Neural crest cell (in vitro differentiated cells): Measurements from ENCODE around the gene PTPN14. TPM values are rescaled to one million over a fixed set of nuclear protein-coding genes. Genes with fewer than 3 reads are reported as not detected.

Source experiments
- DNase-seq: peaks from one replicate; pipeline ENCODE4 v3.0.0; 2021; ENCODE audit warnings: low read depth, mixed read lengths, low spot score
- H3K27ac Mint-ChIP-seq: one replicate; pipeline ENCODE4 v1.8.0; 2021; ENCODE audit warnings: mild to moderate bottlenecking, mixed read lengths; ENCODE audit not compliant: unreplicated experiment
- H3K27me3 Mint-ChIP-seq: 2 replicates; pipeline ENCODE4 v1.8.0; 2021; ENCODE audit warnings: low read depth, mild to moderate bottlenecking, mixed read lengths
- H3K36me3 Mint-ChIP-seq: 2 replicates; pipeline ENCODE4 v1.8.0; 2021; ENCODE audit warnings: low read depth, mild to moderate bottlenecking, mixed read lengths
- H3K4me1 Mint-ChIP-seq: 2 replicates; pipeline ENCODE4 v1.8.0; 2021; ENCODE audit warnings: mixed read lengths
- H3K4me3 Mint-ChIP-seq: one replicate; pipeline ENCODE4 v1.8.0; 2021; ENCODE audit warnings: mild to moderate bottlenecking, mixed read lengths
- H3K9me3 Mint-ChIP-seq: 2 replicates; pipeline ENCODE4 v1.8.0; 2021; ENCODE audit warnings: mixed read lengths
- total RNA-seq: library from RNA; stranded (reverse); gene quantifications from 2 replicates; pipeline ENCODE4 v1.2.1, GENCODE V29; 2021
- TF ChIP-seq, protein P1 (sequence below): fragments of 200-600 bp; sonication (generic); conservative IDR thresholded peaks from 2 replicates; pipeline ENCODE4 v1.5.0; 2021; ENCODE audit warnings: antibody characterized with exemption, mild to moderate bottlenecking

The PTPN14 gene
- total RNA-seq, 1 donor from 2014 or later = 21.4 TPM

DNA sequence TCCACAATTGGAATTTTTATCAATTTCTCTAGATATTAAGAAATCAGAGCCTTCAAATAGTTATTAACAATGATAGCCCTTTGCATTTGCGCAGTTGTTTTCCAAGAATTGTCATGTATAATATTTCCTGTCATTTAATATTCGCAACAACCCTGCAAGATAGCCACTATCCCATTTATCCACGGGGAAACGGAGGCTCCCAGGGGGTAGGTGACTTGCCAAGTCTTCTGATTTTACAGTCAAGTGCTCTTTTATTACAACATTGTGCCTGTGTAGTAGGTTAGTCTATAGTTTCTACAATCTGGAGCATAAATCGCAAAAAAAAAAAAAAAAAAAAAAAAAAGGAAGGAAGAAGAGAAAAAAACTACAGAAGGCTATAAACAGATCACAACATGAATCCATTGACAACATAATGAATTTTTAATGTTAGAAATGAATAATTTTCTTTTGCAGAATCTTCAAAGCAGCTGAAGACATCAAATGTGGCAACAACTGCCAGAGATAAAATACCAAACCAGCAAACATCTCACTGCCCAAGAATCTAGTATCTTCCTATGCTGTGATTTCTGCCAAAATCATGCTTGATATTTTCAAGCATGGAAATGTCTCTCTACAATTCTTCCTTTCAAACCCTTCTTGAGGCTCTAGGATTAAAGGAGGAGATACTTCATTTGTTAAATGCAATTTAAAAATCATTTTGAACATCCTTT, 125.5 kb downstream of the PTPN14 start:
- Mint-ChIP-seq H3K27me3 (no peaks in the 10 kb centered on the region), H3K4me3 (no peak overlapping the region), H3K9me3 (no peaks in the 10 kb centered on the region), H3K27ac (no peak overlapping the region), H3K36me3 (no peaks in the 10 kb centered on the region), H3K4me1 (peaks cover 22% of the 10 kb centered on the region)
- TF ChIP-seq, protein P1, sequence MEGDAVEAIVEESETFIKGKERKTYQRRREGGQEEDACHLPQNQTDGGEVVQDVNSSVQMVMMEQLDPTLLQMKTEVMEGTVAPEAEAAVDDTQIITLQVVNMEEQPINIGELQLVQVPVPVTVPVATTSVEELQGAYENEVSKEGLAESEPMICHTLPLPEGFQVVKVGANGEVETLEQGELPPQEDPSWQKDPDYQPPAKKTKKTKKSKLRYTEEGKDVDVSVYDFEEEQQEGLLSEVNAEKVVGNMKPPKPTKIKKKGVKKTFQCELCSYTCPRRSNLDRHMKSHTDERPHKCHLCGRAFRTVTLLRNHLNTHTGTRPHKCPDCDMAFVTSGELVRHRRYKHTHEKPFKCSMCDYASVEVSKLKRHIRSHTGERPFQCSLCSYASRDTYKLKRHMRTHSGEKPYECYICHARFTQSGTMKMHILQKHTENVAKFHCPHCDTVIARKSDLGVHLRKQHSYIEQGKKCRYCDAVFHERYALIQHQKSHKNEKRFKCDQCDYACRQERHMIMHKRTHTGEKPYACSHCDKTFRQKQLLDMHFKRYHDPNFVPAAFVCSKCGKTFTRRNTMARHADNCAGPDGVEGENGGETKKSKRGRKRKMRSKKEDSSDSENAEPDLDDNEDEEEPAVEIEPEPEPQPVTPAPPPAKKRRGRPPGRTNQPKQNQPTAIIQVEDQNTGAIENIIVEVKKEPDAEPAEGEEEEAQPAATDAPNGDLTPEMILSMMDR = no peak
- DNase-seq = no peak

DNA sequence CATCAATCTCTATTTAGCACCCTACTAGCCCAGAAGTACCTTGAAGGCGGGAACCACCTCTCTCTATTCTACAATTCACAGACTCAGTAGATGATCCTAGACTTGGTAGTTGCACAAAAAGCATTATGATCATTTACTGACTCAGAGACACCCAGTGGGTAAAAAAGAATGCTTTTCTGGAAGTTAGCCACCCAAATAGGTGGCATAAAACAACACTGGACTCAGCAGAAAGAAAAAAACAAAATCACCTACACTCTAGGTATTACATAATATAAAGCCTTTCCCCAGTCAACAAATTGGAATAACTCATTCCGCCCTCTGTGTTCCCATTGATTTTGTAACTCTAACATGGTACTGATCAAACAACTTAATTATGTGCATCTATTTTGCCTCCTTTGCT, 126.3 kb downstream of the PTPN14 start:
- Mint-ChIP-seq H3K4me3 (no peak overlapping the region), H3K4me1 (peaks cover 23% of the 10 kb centered on the region), H3K27ac (no peak overlapping the region), H3K36me3 (no peaks in the 10 kb centered on the region), H3K27me3 (no peaks in the 10 kb centered on the region), H3K9me3 (no peaks in the 10 kb centered on the region)
- no peak for DNase-seq
- TF ChIP-seq, protein P1 = no peak

DNA sequence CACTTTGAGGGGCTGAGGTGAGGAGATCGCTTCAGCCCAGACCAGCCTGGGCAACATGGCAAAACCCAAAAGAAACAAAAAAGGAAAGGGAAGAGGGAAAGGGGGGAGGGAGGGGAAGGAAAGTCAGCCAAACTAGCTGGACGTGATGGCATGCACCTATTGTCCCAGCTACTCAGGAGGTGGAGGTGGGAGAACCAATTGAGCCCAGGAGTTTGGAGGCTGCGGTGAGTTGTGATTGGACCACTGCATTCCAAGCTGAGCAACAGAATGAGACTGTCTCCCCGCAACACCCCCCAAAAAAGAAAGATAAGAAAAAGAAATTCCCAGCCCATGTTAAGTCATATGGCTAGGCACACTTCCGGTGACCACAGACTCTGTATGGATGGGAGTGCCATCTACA, 128.4 kb downstream of the PTPN14 start:
- H3K27me3 Mint-ChIP-seq = no peaks in the 10 kb centered on the region
- H3K4me1 Mint-ChIP-seq = peaks cover 16% of the 10 kb centered on the region
- H3K9me3 Mint-ChIP-seq = no peaks in the 10 kb centered on the region
- TF ChIP-seq, protein P1 = no peak
- DNase-seq = no peak
- no peak overlapping the region for H3K27ac Mint-ChIP-seq
- no peak overlapping the region for H3K4me3 Mint-ChIP-seq
- H3K36me3 Mint-ChIP-seq = no peaks in the 10 kb centered on the region

DNA sequence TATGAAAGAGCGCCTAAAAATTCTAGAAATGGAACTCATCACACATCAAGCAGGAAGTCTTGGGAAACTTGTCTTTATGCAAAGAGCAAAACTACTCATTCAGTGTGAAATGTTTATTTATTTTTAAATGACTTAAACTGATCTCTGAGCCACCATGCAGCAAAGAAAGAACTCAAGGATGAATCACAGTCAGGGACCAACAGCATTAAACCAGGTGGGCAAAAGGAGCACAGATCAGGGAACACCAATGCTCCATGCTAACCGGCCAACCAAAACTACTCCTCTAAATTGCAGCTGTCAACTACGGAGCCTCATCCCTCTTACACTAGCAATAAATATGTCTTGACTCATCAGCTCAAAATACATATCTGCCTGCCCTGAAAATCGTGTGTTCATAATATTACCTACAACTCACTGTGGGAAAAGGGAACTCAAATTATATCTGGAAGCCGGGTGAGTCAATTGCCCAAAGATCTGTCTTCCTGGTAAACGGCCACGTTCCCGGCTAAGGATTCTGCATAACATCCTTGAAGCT, 129.2 kb downstream of the PTPN14 start:
- Mint-ChIP-seq H3K36me3 (no peaks in the 10 kb centered on the region), H3K4me3 (no peak overlapping the region), H3K27me3 (no peaks in the 10 kb centered on the region), H3K4me1 (peaks cover 8% of the 10 kb centered on the region), H3K27ac (no peak overlapping the region), H3K9me3 (no peaks in the 10 kb centered on the region)
- DNase-seq = no peak
- TF ChIP-seq, protein P1 = no peak

DNA sequence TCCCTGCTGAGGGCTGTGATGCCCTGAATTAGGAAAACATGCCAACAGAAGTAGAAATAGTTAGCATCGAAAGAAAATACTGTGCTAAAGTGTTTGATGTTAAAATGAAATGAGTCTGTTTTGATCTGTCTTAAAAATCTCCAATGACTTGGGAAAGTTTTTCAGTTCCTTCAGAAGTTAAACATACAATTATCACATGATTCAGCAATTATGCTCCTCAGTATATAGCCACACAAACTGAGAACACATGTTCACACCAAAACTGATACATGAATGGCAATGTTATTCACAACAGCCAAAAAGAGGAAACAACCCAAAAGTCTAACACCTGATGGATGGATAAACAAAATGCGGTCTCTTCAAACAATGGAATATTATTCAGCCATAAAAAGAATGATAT, 130.6 kb downstream of the PTPN14 start:
- no peaks in the 10 kb centered on the region for H3K27me3 Mint-ChIP-seq
- H3K4me3 Mint-ChIP-seq = no peak overlapping the region
- TF ChIP-seq, protein P1 = no peak
- peaks cover 8% of the 10 kb centered on the region for H3K4me1 Mint-ChIP-seq
- no peak for DNase-seq
- no peaks in the 10 kb centered on the region for H3K36me3 Mint-ChIP-seq
- no peak overlapping the region for H3K27ac Mint-ChIP-seq
- no peaks in the 10 kb centered on the region for H3K9me3 Mint-ChIP-seq
